Measurements from ENCODE around the gene XPNPEP2. TPM values are rescaled to one million over a fixed set of nuclear protein-coding genes. Genes with fewer than 3 reads are reported as not detected.

The XPNPEP2 gene
- polyA plus RNA-seq, 3 donors, result 0.19 TPM; not detected in 2

DNA sequence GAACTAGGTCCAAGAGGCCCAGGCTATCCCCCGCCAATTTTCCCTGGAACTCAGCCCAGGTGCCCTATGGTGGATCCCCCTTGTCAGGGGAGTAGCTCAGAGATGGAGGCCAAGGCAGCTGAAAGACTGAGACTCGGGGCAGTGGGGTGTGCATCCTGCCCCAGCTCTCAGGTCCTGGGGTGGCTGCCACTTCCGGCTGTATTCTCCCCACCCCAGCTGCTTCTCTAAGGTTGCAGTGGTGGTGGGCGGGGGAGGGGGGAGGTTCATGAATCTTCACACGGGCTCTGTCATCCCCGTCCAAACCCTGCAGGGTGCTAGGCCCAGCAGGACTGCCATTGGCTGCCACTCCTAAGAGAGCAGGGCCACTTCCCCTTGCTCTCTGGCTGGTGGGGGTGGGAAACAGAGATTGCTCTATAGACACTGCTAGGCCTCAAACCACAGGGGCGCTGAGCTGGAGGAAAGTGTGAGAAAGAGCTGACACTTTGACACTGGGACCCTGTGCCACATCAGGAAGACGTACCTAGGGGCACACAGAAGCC lies 42.4 kb downstream of the XPNPEP2 start:
- Mint-ChIP-seq H3K4me3 (peak overlapping the region; percentile 95 to 96), H3K9me3 (peaks cover 0 to 6% (median 2%) of the 10 kb centered on the region in 7 donors), H3K27ac (peak overlapping the region; percentile 93 to 99 (median 96)), H3K36me3 (peaks cover 34 to 45% of the 10 kb centered on the region in 2 donors), H3K27me3 (ENCODE audit: low read depth in 3 of 3) (peaks cover 0 to 13% (median 0%) of the 10 kb centered on the region in 3 donors), H3K4me1 (peaks cover 73% of the 10 kb centered on the region)
- H3K4me3 ChIP-seq (replicated peaks in 1 of 3; ENCODE audit: low read depth in 2 of 3, low read length in 3 of 3), result peak overlapping the region; percentile 57 to 97 (median 67)
- peak; percentile 82 to 83 (median 83) for DNase-seq
- WGBS (ENCODE audit: insufficient coverage), result no CpG with 5 or more reads among the region's 8 CpGs
- intact Hi-C loops (cut with micrococcal nuclease), result loop anchor here in 1 of 2 donors (5.0 kb wide), 1 partner anchor 36 kb away; no protein-coding TSS in a partner anchor
- H3K9me3 ChIP-seq (replicated peaks in 1 of 2; ENCODE audit: control insufficient read depth in 1 of 2, insufficient read depth in 1 of 2, low read length in 2 of 2), result no peaks in the 10 kb centered on the region
- H2AFZ ChIP-seq (ENCODE audit: insufficient read depth, low read depth, low read length, poor library complexity, severe bottlenecking), result no peak overlapping the region
- H3K27ac ChIP-seq (ENCODE audit: low read depth in 1 of 2, low read length in 2 of 2), result peak overlapping the region; percentile 91 to 96
- peak overlapping the region; percentile 78 for H3K9ac ChIP-seq (ENCODE audit: insufficient read depth, low read length, poor library complexity, severe bottlenecking)
- peaks cover 37% of the 10 kb centered on the region for H4K20me1 ChIP-seq (ENCODE audit: insufficient read depth, low read length)
- TF ChIP-seq CTCF (IDR thresholded peaks at IDR 0.05), result no peak
- H3K36me3 ChIP-seq (replicated peaks in 1 of 2; ENCODE audit: control insufficient read depth in 1 of 2, insufficient read depth in 2 of 2, low read length in 2 of 2), result peaks cover 9 to 22% of the 10 kb centered on the region in 2 donors
- H3K4me1 ChIP-seq (ENCODE audit: control insufficient read depth in 1 of 2, insufficient read depth in 2 of 2, low read length in 2 of 2), result peaks cover 81 to 82% of the 10 kb centered on the region in 2 donors
- peak overlapping the region; percentile 77 for H3K4me2 ChIP-seq (replicated peaks; ENCODE audit: extremely low read depth, low read length, poor library complexity, severe bottlenecking)
- no peaks in the 10 kb centered on the region for H3K27me3 ChIP-seq (ENCODE audit: control insufficient read depth in 2 of 2, insufficient read depth in 2 of 2, low read length in 2 of 2)
- H3K79me2 ChIP-seq (ENCODE audit: insufficient read depth, low read length), result peaks cover 78% of the 10 kb centered on the region

GRCh38 chrX:129781680-129782495 lies 43.1 kb downstream of the XPNPEP2 start:
- no peak for TF ChIP-seq CTCF (IDR thresholded peaks at IDR 0.05)
- H3K36me3 Mint-ChIP-seq, result peaks cover 37 to 48% of the 10 kb centered on the region in 2 donors
- H3K27ac ChIP-seq (ENCODE audit: low read depth in 1 of 2, low read length in 2 of 2), result peak overlapping the region; percentile 91 to 96
- peaks cover 71% of the 10 kb centered on the region for H3K4me1 Mint-ChIP-seq
- peaks cover 0 to 14% (median 0%) of the 10 kb centered on the region in 3 donors for H3K27me3 Mint-ChIP-seq (ENCODE audit: low read depth in 3 of 3)
- H3K4me3 Mint-ChIP-seq, result peak overlapping the region; percentile 95 to 96
- no peak overlapping the region for H2AFZ ChIP-seq (ENCODE audit: insufficient read depth, low read depth, low read length, poor library complexity, severe bottlenecking)
- H3K4me3 ChIP-seq (replicated peaks in 1 of 3; ENCODE audit: low read depth in 2 of 3, low read length in 3 of 3), result peak overlapping the region; percentile 11 to 97 (median 57)
- H3K27me3 ChIP-seq (ENCODE audit: control insufficient read depth in 2 of 2, insufficient read depth in 2 of 2, low read length in 2 of 2), result no peaks in the 10 kb centered on the region
- peak overlapping the region; percentile 78 for H3K9ac ChIP-seq (ENCODE audit: insufficient read depth, low read length, poor library complexity, severe bottlenecking)
- H4K20me1 ChIP-seq (ENCODE audit: insufficient read depth, low read length), result peaks cover 42% of the 10 kb centered on the region
- H3K9me3 ChIP-seq (replicated peaks in 1 of 2; ENCODE audit: control insufficient read depth in 1 of 2, insufficient read depth in 1 of 2, low read length in 2 of 2), result no peaks in the 10 kb centered on the region
- peaks cover 0 to 6% (median 2%) of the 10 kb centered on the region in 7 donors for H3K9me3 Mint-ChIP-seq
- peak overlapping the region; percentile 77 for H3K4me2 ChIP-seq (replicated peaks; ENCODE audit: extremely low read depth, low read length, poor library complexity, severe bottlenecking)
- H3K36me3 ChIP-seq (replicated peaks in 1 of 2; ENCODE audit: control insufficient read depth in 1 of 2, insufficient read depth in 2 of 2, low read length in 2 of 2), result peaks cover 9 to 22% of the 10 kb centered on the region in 2 donors
- intact Hi-C loops (cut with micrococcal nuclease), result loop anchor here in 1 of 2 donors (5.0 kb wide), 1 partner anchor 35 kb away; no protein-coding TSS in a partner anchor
- H3K79me2 ChIP-seq (ENCODE audit: insufficient read depth, low read length), result peaks cover 85% of the 10 kb centered on the region
- DNase-seq, result peak in 1 of 3 donors; percentile 49
- H3K27ac Mint-ChIP-seq, result peak overlapping the region; percentile 86 to 99 (median 95)
- no CpG with 5 or more reads among the region's 10 CpGs for WGBS (ENCODE audit: insufficient coverage)
- H3K4me1 ChIP-seq (ENCODE audit: control insufficient read depth in 1 of 2, insufficient read depth in 2 of 2, low read length in 2 of 2), result peaks cover 80 to 81% of the 10 kb centered on the region in 2 donors
